Stimulated activated CD4-positive, alpha-beta T cell treated with anti-CD3 and anti-CD28 coated beads, TNF-alpha, amount 100 ng/mL, for 4 hours (primary cell): ENCODE data around the gene SPHK1.

ENCODE experiments used
- DNase-seq, 3 experiments: peaks; one replicate each; pipeline ENCODE4 v3.0.0-alpha.2; 2020; ENCODE audit warnings: low read depth in 3 of 3

Gene SPHK1

DNA sequence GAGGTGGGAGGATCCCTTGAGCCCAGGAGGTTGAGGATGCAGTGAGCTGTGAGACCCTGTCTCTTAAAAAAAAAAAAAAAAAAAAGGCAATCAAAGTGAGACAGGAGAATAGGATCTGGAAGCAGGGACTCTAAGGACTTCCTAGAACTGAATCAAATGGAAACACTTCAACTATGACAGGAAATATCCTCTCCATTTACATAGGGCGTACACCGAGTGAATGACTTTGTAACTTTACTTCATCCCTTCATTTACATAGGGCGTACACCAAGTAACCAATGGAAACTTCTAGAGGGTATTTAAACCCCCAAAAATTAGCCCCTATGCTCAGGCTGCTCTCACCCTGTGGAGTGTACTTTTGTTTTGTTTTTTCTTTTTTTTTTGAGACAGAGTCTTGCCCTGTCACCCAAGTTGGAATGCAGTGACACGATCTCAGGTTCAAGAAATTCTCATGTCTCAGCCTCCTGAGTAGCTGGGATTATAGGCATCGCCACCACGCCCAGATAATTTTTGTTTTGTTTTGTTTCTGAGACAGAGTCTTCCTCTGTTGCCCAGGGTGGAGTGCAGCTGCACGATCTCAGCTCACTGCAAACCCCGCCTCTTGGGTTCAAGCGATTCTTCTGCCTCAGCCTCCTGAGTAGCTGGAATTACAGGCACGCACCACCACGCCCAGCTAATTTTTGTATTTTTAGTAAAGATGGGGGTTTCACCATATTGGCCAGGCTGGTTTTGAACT is 21.1 kb upstream of the SPHK1 start:
- no peak for DNase-seq

DNA sequence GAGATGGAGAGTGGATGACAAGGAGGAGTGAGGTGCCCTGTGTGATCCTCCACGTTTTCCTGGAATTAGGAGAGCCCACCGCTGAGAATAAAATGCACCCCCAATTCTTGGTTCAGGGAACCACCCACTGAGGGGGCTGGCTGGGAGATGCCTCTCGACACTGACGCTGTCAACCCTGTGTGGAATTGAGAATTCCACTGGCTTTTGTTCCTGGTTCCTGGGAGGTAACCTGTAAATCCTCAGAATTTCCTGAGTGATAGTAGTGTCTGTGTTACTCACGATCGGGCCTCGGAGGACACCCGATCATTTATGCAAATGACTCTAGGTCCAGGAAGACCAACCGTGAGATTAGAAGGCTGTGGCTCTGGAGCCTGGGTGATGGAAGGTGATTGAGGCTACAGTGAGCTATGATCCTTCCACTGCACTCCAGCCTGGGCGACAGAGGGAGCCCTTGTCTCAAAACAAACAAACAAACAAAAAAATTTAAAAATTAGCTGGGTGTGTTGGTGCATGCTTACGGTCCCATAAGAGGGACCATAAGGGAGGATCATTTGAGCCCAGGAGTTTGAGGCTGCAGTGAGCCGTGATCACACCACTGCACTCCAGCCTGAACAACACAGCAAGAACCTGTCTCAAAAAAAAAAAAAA is 19.0 kb upstream of the SPHK1 start:
- no peak for DNase-seq

DNA sequence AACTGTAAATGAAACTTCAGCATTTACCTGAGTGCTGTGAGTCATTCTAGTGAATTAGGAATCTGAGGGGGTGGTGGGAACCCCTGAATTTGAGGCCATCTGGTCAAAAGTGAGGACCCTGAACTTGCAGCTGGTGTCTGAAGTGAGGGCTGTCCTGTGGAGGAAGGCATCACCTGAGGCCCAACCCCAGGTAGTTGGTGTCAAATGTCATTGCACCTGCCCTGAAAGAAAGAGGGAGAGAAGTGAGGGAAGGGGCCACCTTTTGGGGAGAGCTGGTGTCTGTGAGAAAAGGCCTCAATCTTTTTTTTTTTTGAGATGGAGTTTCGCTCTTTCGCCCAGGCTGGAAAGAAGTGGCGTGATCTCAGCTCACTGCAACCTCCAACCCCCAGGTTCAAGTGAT is 18.2 kb upstream of the SPHK1 start:
- no peak for DNase-seq

DNA sequence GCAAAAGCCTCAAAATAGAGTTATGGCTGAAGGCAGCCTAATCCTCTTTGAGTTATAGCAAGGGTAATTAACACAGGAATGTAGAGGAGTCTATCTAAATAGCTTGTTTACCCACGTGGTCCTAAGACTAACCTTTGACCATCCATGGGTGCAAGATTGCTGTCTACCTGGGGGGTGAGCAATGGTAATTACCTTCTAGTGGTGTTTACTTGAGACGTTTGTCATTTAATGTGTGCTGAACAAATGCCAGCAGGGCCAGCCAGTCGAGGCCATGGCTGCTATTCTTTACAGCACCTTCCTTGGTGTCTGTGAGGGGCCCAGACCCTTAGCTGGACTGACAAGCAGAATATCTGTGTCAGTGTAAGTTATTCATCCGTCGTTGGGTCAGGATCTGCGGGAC is 16.8 kb upstream of the SPHK1 start:
- no peak for DNase-seq

DNA sequence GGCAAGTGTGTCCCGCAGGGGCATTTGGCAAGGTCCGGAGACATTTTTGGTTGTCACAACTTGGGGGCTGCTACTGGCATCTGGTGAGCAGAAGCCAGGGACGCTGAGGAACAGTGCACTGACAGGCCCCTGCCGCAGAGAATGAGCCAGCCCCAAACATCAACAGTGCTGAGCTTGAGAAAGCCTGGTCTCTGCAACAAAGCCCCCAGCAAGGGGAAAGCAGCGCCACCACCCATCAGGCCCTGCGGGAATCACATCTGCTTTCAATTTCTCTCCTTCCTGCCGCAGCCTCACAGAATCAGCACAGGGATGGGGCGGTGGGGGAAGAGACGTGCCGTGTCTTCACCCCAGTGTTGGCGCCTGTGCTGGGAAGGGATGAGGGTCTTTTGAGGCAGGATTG is 15.9 kb upstream of the SPHK1 start:
- DNase-seq = no peak

DNA sequence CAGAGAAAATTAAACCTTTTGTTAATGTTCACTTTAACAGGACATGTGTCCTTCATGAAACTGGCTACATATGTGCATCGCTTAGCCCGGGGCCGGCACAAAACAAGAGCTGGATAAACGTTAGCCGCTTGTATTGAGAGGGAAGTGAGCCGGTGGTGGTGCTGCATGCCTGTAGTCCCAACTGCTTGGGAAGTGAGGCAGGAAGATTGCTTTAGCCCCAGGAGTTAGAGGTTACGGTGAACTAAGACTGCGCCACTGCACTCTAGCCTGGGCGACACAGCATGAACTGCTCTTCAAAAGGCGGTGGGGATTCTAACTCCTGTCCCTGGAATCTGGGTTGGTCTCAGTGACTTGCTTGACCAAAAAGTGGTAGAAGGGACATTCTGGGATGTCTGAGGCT is 15.0 kb upstream of the SPHK1 start:
- DNase-seq = no peak

DNA sequence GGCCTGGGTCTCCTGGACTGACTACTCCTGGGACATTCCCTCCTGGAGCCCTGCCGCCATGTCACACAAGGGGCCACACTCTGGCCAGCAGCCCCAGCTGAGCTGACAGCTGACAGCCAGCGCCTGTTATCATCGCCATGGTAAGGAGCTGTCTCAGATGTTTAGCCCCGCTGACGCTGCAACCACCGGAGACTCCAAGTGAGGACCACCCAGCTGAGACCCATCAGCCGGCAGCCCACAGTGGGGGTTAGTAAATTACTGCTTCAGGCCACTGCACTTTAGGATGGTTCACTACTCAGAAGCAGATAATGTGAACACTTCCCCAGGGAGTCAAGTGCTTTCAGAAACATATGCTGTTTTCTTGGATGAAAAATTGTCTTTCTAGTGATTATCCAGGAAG is 14.6 kb upstream of the SPHK1 start:
- DNase-seq = no peak

DNA sequence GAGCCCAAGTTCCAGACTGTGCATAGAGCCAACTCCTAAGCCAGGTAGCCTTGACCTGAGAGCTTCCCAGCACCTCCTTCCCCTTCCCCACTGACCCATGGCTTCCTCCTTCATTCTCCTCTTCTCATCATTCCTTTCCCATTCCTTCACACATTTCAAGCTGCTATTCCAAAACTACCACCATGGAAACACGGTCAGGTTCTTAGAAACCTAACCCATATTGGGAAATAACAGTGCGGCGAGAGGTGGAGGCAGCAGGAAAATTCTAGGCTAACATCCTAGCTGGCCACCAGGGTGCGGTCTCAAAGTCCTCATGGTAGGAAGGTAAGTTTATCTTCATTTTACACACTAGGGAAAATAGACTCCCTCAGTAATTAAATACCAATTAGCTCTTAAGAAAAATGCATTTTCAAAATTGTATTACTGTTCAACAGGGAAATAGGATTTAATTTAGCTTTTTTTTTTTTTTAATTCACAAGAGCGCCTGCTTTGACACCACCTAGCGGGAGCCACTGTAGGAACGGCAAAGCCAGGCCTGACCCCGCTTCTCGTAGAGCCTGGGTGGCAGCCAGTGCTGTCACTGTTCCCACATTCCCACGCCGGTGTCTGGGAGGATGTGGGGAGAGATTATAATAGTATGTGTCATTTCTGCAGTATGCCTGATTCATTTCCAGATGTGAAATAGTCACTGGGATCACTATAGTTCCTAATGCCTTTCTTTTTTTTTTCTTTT is 14.0 kb upstream of the SPHK1 start:
- no peak for DNase-seq

DNA sequence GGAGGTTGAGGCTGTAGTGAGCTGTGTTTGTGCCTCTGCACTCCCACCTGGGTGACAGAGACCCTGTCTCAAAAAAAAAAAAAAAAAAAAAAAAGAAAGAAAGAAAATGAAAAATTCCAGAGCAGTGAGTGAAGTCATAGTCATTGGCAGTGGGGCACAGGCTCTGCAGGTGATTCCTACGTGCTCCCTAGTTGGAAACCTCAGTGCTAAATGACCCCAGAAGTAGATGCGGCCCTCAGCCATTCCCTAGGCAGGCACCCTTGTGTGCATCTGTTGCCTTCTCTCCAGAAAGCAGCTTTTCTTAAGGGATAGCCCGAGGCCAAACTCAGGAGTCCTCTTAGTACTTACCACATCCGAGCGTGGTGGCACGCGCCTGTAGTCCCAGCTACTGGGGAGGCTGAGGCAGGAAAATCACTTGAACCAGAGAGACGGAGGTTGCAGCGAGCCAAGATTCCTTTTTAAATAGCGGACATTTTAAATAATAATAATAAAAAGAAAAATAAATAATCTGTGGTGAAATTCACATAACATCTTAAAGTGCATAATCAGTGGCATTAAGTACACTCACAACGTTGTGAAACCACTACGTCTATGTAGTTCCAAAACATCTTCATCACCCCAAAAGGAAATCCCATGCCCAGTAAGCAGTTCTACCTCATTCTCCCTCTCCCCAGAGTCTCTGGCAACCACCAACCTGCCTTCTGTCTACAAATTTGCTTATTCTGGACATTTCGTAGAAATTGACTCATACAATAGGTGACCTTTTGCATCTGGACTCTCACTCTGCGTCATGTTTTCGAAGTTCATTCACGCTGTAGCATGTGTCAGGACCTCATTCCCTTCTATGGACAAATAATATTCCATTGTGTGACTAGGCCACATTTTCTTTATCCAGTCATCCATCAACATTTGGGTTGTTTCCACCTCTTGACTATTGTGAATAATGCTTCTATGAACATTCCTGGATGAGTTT is 12.5 kb upstream of the SPHK1 start:
- DNase-seq = no peak

DNA sequence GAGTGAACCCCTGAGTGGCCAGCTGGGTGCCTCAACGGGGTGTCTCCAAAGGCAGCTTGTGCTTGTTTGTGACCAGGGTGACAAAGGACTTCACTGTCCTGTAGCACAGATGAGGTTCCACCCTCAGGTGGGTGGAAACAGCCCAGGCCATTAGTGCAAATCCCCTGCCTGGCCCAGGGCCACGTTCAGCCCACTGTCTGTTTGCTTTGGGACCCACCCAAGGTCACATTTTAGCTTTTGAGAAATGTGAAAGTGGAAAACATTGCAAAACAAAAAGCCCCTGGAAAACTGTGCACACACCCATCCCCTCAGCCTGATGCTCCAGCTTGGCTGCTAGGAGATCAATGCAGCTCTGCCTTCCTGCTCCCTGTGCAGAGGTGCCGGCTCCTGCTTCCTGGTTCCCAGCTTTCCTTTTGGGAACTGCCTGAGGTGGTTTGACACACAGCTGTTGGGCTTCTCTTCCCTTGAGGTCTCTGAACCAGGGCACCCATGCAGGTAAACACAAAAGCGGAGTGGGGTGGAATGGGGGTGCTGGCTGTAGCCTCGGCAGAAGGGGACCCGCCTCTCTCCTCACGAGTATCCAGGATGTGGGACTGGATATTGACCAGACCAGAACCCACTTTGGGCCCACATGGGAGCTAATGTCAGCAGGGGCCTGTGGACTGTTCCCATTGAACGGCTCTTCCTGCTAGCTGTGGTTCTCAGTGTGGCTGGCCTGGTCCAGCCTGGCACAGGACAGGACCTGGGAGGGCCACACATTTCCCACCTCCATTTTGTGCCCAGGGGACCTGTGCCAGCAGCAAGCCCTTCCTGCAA is 7.9 kb upstream of the SPHK1 start:
- DNase-seq = no peak

DNA sequence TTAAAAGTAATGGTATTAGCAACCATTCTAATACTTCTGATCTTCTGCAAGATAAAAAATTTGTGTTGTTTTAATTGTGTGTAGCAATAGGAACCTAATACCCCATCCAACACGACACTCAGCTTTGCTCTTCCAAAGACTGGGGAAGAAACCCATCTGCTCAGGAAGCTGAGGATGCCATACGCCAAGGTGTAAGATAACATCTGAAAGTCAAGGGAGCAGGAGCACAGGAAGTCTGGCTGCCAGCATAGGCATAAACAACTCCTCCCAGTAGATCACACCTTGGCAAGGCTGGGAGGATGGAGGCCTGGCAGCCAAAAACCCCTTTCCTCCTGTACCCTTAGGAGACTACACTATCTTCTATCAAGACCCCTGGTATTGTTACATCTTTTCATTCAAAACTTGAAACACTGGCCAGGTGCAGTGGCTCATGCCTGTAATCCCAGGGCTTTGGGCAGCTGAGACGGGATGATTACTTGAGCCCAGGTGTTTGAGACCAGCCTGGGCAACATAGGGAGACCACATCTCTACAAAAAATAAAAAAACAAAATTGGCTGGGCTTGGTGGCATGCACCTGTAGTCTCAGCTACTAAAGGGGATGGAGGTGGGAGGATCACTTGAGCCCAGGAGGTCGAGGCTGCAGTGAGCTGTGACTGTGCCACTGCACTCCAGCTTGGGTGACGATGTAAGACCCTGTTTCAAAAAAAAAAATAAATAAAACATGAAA is 5.7 kb upstream of the SPHK1 start:
- DNase-seq = no peak

DNA sequence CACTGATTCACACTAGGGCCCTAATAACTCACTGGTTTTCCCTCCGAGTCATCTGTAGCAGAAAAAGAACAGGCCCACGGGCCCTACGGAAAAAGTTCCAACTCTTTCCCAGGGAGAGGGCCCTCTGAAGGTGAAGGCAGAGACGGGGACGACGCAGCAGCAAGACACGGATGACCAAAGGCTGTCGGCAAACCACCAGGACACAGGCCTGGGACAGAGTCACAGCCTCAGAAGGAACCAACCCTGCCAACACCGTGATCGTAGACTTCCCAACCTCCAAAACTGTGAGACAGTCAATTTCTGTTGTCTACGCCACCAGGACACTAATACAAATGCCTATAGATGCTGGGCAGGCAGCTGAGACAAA is 5.2 kb upstream of the SPHK1 start:
- no peak for DNase-seq

DNA sequence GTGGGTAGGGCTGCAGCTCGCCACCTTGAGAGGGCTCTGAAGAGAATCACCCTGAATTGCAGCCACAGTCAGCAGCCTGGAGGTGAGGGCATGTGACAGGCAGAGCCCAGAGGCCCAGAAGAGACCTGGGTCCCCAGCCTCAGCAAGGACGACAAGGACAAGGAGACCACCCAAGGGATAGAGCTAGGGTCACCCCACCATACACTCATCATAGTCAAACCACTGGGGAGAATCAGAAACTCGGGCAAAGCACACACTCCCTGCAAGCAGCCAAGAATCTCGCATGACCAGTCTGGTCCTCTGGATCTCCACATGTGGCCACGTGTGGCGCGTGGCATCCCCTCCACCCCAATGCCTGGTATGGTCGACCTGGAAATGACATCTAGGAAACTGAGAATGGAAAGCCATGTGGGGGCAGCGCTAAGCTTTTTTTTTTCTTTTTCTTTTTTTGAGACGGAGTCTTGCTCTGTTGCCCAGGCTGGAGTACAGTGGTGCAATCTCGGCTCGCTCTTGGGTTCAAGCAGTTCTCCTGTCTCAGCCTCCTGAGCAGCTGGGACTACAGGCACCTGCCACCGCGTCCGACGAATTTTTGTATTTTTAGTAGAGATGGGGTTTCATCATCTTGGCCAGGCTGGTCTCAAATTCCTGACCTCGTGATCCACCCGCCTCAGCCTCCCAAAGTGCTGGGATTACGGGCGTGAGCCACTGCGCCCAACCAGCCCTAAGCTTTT is 4.6 kb upstream of the SPHK1 start:
- DNase-seq = no peak

DNA sequence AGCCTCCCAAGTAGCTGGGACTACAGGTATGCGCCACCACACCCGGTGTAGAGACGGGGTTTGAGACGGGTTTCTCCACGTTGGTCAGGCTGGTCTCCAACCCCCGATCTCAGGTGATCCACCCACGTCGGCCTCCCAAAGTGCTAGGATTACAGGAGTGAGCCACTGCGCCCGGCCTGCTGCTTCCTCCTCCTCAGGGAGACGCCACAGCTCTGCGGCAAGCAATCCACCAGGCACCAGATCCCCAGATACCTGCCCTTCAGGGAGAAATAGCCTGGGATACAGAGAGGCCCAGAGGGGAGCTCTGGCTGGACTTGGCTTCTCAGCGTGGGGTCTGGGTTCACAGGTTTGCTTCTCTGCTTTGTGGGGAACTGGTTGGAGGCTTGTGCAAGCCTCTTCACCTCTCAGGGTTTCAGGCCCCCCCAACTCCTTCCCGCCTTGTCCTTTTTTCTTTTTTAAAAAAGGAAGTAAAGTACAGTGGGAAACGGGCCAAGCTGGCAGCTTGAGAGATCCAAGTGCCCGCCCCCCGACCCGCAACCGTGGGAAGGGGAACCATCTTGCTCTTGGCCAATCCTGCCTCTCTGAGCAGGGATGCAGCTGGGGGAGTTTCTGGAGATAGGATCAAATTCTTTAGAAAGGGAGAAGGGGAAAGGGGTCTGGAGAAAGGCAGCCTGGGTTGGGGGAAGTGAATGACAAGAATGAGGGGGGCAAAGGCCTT is 2.6 kb upstream of the SPHK1 start:
- no peak for DNase-seq

DNA sequence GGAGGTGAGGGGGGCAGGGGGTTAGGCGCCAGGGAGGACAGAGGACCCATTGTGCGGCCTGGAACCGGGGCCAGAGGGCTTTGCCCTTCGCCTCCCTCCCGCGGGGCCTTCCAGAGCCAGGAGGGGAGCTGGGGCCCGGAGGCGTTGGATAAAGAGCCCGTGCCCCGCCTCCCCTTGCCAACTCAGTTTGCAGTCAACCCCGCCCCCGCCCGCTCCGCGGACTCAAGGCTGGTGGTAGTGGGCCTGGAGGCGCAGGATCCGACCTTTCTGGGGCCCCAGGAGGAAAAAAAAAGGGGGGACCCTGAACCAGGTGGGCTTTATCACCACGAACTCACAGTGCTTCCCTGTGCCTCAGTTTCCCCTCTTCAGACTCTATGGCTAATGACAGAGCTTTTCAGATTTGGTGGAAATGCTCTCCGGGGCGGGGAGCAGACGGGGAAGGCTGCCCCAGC is 2.0 kb upstream of the SPHK1 start:
- DNase-seq = peak in 1 of 3 experiments; percentile 9

DNA sequence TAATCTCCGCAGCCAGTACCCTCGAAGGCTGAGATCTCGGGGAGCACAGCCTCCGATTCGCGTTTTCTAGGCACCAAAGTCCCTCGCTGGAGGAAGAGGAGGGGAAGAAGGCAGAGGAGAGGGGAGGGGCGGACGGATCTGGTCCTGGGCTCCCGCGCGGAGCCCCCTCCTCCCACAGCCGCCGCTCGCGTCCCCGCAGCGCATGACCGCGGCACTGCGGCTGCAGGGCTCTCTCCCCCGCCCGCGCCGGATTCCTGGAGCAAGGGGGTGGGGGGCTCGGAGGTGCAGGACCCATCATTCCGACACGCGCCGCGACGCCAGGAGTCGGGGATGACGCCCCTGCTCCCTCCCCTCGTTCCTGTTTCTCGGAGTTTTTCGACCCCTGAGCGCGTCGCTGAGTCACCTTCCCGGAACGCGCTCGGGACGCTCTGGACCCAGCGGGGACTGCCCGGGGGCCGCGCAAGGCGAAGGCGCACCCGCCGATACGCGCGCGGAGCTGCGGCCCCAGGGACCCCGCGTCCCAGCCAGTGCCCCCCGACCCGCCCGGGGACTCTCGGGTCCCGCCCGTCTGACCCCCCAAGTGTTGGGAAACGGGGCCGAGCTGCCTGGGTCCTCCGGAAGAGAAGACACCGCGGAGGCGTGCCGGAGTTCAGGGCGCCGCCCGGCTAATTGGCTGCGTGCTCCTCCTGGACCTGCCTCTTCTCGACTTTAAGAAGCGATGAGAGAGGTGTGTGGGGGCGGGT is 1.4 kb upstream of the SPHK1 start:
- DNase-seq = peak in 1 of 3 experiments; percentile 40

DNA sequence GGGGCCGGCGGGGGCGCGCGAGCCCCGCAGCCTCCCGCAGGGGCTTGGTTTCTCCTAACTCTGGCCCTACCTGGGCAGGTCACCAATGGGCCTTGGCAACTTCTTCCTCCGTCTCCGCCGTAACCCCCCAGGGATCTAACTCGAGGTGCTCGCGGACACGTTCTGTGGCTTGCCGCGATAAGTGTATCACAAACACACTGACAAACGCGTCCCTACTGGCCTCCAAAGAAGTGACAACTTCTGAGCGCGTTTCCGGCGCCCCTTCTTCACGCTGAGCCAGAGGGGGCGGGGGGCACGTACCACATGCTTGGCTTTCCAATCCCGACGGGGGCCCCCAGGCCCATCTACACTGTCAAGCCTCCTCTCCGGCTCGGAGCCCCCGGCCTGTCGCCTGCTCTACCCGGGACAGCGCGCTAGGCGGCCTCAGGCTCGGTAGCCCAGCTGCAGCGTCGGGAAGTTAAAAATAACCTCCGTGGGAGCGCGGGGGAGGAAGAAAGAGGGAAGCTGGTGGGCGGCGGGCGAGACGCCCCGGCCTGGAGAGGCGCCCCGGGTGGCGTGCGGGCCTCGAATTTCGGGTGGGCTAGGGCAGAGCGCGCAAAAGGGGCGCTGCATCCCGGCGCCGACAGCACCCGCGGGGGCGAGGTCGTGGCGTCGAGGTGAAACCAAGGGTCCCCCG is 725 bp upstream of the SPHK1 start:
- DNase-seq = peak; percentile 29 to 57 (median 37)
